ENCODE measurements around the gene PTPN4.
"Not testable (repeated sequence)": the region's sequence is repeated elsewhere in the genome, so short reads cannot be mapped to it uniquely, and the experiment has no call there.

PTPN4 gene

DNA sequence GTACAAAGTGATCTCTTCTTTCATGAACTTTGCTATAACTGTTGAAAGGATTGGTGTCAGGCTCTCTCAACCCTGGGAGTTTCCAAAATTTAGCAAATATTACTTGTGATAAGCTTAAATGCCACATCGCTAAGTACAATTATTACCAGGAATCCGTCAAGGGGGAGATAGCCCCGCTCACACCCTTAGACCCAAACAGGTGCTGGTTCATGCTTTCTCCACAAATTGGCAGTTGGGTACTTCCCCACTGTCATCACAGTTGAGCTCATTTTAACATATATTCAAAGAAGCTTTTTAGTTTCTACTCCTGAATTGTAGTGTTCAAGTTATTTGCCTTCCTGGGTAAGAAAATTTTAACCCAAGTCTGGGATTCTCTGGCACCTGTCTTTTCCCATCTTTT lies 223.4 kb downstream of the PTPN4 start:
- TF ChIP-seq ZNF274 (IDR thresholded peaks at IDR 0.05; ENCODE audit: low read depth, low read length), result no peak
- H3K4me3 ChIP-seq (ENCODE audit: low read length), result no peak overlapping the region

DNA sequence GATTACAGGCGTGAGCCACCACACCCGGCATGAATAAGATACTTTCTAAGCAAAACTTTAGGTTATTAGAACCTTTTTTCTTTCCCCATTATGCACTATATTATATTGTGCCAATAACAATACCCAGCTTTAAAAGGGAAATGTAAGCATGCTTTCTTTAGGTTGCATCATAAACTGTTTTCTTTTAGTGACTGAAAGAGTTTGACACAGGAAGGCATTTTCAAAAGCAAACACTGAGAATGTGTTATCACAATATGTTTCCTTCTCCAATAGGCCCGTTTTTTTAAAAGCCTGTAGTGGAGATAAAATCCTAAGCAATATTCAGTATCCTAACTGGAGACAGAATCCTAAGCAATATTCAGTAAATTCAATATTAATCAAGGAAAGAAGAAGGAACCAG lies 236.4 kb downstream of the PTPN4 start:
- no peak for TF ChIP-seq ZNF274 (IDR thresholded peaks at IDR 0.05; ENCODE audit: low read depth, low read length)

DNA sequence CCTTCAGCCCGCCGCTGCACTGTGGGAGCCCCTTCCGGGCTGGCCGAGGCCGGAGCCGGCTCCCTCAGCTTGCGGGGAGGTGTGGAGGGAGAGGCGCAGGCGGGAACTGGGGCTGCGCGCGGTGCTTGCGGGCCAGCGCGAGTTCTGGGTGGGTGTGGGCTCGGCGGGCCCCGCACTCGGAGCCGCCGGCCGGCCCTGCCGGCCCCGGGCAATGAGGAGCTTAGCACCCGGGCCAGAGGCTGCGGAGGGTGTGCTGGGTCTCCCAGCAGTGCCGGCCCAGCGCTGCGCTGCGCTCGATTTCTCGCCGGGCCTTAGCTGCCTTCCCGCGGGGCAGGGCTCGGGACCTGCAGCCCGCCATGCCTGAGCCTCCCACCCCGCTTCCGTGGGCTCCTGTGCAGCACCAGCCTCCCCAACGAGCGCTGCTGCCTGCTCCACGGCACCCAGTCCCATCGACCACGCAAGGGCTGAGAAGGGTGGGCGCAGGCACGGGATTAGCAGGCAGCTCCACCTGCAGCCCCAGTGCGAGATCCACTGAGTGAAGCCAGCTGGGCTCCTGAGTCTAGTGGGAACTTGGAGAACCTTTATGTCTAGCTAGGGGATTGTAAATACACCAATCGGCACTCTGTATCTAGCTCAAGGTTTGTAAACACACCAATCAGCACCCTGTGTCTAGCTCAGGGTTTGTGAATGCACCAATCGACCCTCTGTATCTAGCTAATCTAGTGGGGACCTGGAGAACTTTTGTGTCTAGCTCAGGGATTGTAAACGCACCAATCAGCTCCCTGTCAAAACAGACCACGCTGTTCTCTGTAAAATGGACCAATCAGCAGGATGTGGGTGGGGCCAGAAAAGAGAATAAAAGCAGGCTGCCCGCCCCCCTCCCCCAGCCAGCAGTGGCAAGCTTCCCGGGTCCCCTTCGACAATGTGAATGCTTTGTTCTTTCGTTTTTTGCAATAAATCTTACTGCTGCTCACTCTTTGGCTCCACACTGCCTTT lies 237.5 kb downstream of the PTPN4 start:
- not testable (repeated sequence) for H3K4me3 ChIP-seq (ENCODE audit: low read length)

More for the DNA sequence above, 236.4 kb downstream of the PTPN4 start:
- H3K4me3 ChIP-seq (ENCODE audit: low read length), result no peak overlapping the region

DNA sequence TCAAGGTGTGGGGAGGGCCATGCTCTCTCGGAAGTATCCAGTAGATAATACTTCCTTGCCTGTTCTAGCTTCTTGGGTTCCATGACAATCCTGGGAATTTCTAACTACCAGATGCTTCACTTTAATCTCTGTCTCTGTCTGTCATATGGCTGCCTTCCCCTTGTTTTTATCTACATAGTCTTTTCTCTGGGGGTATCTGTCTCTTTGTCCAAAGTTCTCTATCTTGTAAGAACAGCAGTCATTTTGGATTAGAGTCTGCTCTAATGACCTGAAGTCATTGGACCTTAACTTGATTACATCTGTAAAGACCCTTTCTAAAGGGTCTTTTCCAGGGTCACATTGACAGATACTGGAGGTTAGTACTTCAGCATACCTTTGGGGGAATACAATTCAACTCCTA lies 241.7 kb downstream of the PTPN4 start:
- TF ChIP-seq ZNF274 (IDR thresholded peaks at IDR 0.05; ENCODE audit: low read depth, low read length), result no peak
- no peak overlapping the region for H3K4me3 ChIP-seq (ENCODE audit: low read length)

DNA sequence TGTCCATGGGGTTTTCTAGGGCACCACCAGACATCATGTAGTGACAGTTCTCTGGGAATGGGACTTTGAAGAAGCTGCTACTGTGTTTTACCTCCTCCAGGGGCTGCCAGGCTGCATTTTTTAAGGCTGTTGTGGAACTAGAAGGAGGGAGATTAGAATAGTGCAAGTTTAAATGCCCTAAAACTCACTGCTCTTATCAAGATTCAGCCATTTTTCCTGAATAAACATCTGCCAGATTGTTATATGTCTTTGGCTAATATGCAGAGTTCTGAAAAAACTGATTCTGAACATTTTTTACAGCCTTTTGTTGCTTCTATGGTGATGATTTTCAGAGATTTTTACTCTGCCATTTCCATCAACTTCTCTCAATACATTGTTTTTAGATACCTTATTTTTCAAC lies 244.5 kb downstream of the PTPN4 start:
- TF ChIP-seq ZNF274 (IDR thresholded peaks at IDR 0.05; ENCODE audit: low read depth, low read length), result no peak
- H3K4me3 ChIP-seq (ENCODE audit: low read length), result no peak overlapping the region

DNA sequence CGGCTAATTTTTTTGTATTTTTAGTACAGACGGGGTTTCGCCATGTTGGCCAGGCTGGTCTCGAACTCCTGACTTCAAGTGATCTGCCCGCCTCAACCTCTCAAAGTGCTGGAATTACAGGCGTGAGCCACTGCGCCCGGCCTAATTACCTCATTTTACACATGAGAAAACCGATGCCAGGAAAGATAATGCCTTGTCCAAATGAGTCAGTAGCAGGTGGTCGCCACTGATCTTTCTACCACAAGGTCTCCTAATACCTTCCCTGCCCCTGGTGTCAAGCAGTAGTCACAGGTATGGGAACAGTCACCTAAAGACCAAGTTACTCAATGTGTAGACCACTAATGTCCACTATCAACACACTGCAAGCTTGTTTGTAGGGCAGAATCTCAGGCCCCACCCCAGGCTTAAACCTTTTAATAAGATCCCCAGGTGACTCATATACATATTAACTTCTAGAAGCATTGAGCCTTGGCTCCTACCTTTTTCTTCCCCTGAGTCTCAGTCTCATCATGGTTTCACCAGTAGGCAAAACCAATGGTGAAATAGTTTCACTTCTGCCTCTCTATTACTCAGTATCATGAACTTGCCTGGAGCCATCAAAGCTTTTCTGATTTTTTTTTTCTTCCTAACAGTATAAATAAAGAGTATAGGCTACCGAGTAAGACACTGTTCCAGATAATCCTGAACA lies 246.3 kb downstream of the PTPN4 start:
- H3K4me3 ChIP-seq (ENCODE audit: low read length), result no peak overlapping the region
- no peak for TF ChIP-seq ZNF274 (IDR thresholded peaks at IDR 0.05; ENCODE audit: low read depth, low read length)

DNA sequence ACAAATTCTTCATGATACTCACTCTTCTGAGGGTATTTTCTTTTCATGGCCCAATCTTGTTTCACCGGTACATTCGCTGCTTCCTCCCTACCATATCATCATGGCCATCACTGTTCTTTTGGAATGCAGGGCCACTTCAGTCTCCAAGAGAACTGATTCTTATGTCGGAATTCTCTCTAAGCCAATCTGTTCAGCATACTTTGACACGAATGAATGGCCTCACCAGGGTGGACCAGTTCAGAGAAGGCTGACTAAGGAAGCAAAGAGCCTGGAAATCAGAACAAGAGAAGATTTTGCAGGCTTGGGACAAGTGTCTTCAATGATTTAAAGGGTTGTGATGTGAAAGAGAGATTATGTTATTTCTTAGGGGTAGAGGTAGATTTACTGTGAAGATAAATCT lies 248.1 kb downstream of the PTPN4 start:
- no peak for TF ChIP-seq ZNF274 (IDR thresholded peaks at IDR 0.05; ENCODE audit: low read depth, low read length)
- no peak overlapping the region for H3K4me3 ChIP-seq (ENCODE audit: low read length)

DNA sequence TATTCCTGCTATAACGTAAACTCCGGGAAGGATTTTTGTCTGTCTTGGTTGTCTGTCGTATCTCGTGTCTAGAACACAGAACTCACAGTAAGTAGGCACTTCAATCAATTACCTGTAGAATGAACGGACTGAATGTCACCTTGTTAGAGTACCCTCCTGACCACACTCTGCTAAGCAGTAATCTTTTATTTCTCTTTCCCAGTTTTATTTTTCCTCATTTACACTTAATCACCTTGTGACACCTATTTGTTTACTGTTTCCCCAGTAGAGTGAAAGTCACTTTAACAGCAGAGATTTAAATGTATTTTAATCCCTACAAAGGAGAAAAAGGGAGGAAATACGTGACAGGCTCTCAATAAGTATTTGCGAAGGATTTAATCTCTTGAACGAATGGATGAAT lies 252.6 kb downstream of the PTPN4 start:
- no peak for TF ChIP-seq ZNF274 (IDR thresholded peaks at IDR 0.05; ENCODE audit: low read depth, low read length)
- peak overlapping the region; percentile 86 for H3K4me3 ChIP-seq (ENCODE audit: low read length)

DNA sequence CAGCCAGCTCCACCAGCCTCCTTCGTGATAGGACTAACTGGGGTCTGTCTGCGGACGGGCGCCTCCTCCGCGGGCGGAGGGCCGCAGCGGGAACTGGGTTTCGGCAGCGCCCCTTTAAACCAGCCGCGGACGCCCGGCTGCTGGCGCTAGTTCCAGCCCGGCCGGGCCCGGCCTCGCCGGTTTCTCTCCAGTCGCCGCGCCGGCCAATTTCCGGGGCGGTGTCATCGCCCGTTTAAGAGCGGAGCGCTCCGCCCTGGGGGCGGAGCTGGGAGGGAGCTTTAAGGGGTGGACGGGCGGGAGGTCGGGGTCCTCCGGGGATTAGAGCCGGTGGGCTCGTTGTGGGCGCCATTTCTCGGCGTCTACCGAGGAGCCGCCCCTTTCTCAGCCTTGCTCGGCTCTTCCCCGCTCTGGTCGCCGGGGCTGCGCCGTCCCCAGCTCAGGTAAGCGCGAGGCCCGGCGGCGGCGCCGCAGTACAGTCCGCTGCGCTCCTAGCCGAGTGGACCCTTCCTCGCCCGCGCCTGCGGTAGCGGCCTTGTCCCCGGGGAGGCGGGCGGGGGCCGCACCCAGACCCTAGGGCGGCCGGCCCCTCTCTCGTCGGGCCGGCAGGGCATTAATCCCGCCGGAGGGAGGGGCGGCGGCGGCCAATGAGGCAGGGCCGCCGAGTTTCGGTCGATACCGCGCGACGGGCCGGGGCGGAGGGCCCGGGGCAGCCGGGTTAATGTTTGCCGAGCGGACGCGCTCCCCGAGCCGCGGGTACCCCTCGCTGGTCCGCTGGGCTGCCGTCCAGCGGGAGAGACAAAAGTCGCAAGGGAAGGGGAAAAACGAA lies 253.3 kb downstream of the PTPN4 start, which contains the start of gene EPB41L5:
Gene EPB41L5 (plus strand): TSS at position 307 of the 826 bp plus-strand sequence. CDS start 6,008 bp downstream, outside the sequence.
- no peak for TF ChIP-seq ZNF274 (IDR thresholded peaks at IDR 0.05; ENCODE audit: low read depth, low read length)
- peak within 1 kb of the TSS; percentile 86 for H3K4me3 ChIP-seq (ENCODE audit: low read length)

DNA sequence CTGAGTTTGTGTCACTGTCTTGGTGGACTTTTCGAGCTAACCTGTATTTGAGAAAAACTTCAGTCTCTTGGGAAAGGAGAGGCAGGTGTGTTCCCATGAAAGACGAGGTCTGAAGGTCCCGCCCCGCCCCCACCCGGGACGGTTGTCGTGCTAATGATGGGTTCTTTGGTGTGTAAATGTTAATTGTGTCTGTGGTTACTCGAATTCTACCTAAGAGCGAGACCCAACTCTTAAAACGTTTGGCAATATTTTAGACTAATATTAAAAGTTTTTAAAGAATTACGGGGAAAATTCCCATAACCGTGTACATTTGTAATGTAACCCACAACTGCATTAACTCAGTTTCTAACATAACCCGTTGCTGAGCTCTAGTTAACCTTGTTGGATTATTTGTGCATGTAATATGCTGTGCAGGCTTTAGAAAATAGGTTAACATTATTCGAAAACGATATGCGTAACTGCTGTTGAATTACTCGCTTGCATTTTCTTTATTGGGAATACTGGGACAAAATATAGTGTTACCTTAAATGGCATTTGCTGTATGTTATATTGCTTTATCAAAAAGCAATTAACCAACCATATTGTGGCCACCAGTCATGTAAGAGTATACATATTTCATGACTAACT lies 254.0 kb downstream of the PTPN4 start:
- no peak for TF ChIP-seq ZNF274 (IDR thresholded peaks at IDR 0.05; ENCODE audit: low read depth, low read length)
- peak overlapping the region; percentile 86 for H3K4me3 ChIP-seq (ENCODE audit: low read length)

DNA sequence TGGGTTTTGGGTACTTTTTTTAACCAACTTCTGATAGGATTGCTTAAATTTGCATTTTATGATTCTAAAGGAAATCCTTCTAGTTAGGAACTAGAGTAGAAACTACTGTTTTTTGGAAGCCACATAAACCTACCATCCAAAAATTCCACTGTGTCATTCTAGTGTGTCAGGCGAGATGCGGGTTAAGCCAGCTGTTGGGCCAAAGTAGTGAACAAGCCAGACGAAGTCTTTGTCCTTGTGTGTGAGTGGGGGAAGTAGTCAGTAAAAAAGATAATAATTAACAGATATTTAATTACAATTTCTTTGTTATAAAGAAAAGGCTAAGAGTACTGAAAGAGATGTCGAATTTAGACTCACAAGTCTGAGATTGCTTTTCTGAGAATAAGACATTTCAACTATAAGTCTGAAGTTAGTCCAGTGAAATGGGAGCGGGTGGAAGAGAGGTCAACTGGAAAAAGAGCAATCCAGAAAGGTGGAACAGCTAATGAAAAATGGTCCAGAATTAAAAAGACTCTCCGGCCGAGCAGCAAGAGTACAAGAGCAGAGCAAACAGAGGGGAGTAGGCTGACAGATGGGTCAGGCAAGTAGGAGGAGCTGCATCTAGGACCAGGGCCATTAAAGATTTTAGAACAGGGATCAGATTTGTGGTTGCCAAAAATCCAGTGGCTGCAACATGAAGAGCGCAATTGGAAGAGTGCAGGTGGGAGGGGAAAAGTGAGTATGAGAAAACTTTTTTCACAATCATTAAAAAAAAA lies 254.7 kb downstream of the PTPN4 start:
- peak overlapping the region; percentile 86; the same call in 1 of the 2 replicates for H3K4me3 ChIP-seq (ENCODE audit: low read length)
- no peak for TF ChIP-seq ZNF274 (IDR thresholded peaks at IDR 0.05; ENCODE audit: low read depth, low read length)

DNA sequence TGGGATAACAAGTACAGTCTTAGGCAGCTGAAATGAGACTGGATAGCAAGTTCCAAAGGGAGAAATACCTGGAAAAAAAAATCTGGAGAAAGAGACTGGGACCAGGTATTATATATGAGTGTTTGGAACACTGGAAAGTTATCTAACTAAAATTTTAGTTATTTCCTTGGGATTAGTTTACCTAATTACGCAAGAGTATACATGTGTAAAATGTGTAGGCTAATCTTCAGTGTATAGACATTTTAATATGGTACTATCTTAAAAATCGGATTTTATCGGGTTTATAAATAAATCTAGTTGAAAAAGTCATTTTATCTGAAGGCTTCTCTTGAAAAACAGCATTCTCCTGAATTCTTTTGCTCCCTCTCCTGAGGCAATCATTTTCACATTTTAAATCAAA lies 257.1 kb downstream of the PTPN4 start:
- TF ChIP-seq ZNF274 (IDR thresholded peaks at IDR 0.05; ENCODE audit: low read depth, low read length), result no peak
- no peak overlapping the region for H3K4me3 ChIP-seq (ENCODE audit: low read length)

DNA sequence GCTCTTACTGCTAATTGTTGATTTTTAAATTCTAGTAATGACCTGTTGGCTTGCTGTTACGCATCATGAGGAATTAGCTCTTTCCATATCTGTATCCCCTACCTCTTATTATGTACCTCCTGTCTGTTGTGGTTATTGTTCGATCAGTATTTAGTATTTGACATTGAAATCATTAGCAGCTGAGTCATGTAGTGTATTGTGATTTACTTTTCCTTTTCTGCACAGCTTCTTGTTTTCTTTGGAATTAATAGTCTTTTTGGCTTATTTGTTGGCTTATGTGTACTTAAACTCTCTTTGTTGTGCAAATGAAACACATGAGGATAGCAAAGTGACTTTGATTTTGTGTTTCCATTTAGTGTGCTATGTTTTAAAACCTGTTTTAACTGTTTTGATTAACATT lies 257.5 kb downstream of the PTPN4 start:
- no peak overlapping the region for H3K4me3 ChIP-seq (ENCODE audit: low read length)
- no peak for TF ChIP-seq ZNF274 (IDR thresholded peaks at IDR 0.05; ENCODE audit: low read depth, low read length)
